Hepatocyte (in vitro differentiated cells): ENCODE results near the gene TSPAN9.

Experiments used
- EZH2phosphoT487 ChIP-seq: fragments of 200-600 bp; sonication (generic); IDR thresholded peaks from one replicate; pipeline ENCODE4 v1.6.1; 2018; ENCODE audit warnings: antibody characterized with exemption, mild to moderate bottlenecking, low read depth, moderate library complexity; ENCODE audit not compliant: unreplicated experiment, severe bottlenecking
- TF ChIP-seq, protein P1 (sequence below): fragments of 200-600 bp; sonication (generic); IDR thresholded peaks from 2 replicates; pipeline ENCODE4 v1.5.1; 2016; ENCODE audit warnings: antibody characterized with exemption, mild to moderate bottlenecking; ENCODE audit not compliant: poor library complexity

- TF ChIP-seq, protein P1, sequence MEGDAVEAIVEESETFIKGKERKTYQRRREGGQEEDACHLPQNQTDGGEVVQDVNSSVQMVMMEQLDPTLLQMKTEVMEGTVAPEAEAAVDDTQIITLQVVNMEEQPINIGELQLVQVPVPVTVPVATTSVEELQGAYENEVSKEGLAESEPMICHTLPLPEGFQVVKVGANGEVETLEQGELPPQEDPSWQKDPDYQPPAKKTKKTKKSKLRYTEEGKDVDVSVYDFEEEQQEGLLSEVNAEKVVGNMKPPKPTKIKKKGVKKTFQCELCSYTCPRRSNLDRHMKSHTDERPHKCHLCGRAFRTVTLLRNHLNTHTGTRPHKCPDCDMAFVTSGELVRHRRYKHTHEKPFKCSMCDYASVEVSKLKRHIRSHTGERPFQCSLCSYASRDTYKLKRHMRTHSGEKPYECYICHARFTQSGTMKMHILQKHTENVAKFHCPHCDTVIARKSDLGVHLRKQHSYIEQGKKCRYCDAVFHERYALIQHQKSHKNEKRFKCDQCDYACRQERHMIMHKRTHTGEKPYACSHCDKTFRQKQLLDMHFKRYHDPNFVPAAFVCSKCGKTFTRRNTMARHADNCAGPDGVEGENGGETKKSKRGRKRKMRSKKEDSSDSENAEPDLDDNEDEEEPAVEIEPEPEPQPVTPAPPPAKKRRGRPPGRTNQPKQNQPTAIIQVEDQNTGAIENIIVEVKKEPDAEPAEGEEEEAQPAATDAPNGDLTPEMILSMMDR, result no peak
- no peak for TF ChIP-seq EZH2phosphoT487
Observed at GRCh38 chr12:3285570-3285969, 208.4 kb downstream of the TSPAN9 start.
